ENCODE data around the gene CWC25. TPM values are rescaled to one million over a fixed set of nuclear protein-coding genes. Genes with fewer than 3 reads are reported as not detected.

The CWC25 gene
- total RNA-seq, 6 experiments from 2014 or later = 6.8 to 13.1 (median 9.2) TPM

DNA sequence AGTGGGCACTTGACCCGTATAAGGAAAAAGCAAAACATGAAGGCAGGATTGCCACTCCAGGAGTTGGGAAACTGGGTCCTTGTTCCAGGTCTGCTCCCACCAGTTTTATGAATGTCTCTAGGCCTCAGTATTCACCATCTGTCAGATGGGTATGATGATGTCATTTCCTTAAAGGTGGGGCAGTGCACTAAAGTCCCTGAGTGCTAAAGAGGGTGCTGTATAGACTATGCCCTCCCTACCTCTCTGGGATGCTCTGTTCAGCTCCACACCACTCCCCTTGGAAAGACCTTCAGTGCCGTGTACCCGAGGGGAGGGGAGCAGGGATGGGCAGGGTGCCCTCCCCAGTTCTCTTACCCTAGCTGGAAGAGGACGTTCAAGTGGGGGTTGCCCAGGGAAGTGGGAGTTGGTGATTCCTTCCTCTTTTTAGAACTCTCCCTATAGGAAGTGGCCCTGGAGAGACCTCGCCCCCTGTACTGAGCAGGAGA, 46.9 kb upstream of the CWC25 start:
- Histone ChIP-seq H3K27me3 (no peaks in the 10 kb centered on the region), H3K27ac (peak overlapping the region; percentile 58 to 96 (median 93)), H3K4me1 (peaks cover 0 to 43% (median 19%) of the 10 kb centered on the region in 4 donors), H3K9me3 (no peaks in the 10 kb centered on the region), H3K36me3 (no peaks in the 10 kb centered on the region), H3K4me3 (peak overlapping the region; percentile 79 to 99 (median 94))
- DNase-seq = peak in 2 of 3 donors; percentile 27 to 54
- ATAC-seq = no peak
- WGBS (ENCODE audit: insufficient coverage, low coverage, low lambda C conversion rate, missing lambda C conversion rate) = 21% methylated on average over 2 of the region's 5 CpGs
- intact Hi-C loops (cut with DNase I) = loop anchor here in 1 of 2 donors (10.0 kb wide), 1 partner anchor 283 kb away; the partner anchor contains the start of gene PLXDC1
- TF ChIP-seq, protein P1, sequence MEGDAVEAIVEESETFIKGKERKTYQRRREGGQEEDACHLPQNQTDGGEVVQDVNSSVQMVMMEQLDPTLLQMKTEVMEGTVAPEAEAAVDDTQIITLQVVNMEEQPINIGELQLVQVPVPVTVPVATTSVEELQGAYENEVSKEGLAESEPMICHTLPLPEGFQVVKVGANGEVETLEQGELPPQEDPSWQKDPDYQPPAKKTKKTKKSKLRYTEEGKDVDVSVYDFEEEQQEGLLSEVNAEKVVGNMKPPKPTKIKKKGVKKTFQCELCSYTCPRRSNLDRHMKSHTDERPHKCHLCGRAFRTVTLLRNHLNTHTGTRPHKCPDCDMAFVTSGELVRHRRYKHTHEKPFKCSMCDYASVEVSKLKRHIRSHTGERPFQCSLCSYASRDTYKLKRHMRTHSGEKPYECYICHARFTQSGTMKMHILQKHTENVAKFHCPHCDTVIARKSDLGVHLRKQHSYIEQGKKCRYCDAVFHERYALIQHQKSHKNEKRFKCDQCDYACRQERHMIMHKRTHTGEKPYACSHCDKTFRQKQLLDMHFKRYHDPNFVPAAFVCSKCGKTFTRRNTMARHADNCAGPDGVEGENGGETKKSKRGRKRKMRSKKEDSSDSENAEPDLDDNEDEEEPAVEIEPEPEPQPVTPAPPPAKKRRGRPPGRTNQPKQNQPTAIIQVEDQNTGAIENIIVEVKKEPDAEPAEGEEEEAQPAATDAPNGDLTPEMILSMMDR (IDR thresholded peaks at IDR 0.05) = no peak
- no peak for TF ChIP-seq POLR2A (IDR thresholded peaks at IDR 0.05)

DNA sequence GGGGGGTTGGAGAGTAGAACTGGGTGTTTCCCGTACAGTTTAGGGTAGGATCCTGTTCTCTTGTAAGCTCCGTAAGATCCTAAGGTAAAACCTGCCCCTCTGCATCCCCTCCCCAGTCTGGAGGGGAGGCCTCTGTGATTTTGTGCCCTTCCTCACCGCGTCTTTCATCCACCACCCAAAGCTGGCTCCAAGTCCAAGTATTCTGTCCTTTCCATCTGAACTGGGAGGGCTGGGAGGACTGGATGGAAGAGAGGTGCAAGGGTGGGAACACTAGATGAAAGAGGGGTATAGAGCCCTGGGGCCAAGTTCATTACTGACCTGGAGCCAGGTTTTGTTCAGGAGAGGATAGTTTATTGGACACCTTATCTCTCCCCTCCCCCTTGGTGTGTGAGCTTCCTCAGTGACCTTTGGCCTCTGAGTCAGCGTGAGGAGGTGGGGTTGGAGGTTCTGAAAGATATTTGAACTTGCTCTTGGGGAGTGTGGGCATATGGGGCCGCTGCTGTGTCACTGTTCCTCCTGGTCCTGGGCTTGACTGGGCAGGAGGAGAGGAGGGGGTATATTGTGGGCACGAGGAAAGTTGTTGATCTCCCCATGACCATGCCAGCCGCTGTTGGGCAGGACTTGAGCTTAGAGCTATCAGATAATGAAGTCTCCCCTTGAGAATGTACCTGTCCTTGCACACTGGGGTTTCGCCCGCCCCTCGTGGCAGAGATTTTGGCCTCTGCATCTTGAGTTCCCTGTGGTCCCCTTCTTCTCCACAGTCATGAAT, 46.3 kb upstream of the CWC25 start:
- intact Hi-C loops (cut with DNase I) = loop anchor here in 1 of 2 donors (10.0 kb wide), 1 partner anchor 283 kb away; the partner anchor contains the start of gene PLXDC1
- no peaks in the 10 kb centered on the region for H3K27me3 ChIP-seq
- ATAC-seq (peak; percentile 53 to 68 (median 60)), DNase-seq (peak; percentile 86 to 88 (median 87))
- peak overlapping the region; percentile 67 to 96 (median 93) for H3K27ac ChIP-seq
- H3K4me1 ChIP-seq = peaks cover 0 to 41% (median 19%) of the 10 kb centered on the region in 4 donors
- H3K4me3 ChIP-seq = peak overlapping the region; percentile 79 to 99 (median 94)
- H3K36me3 ChIP-seq = no peaks in the 10 kb centered on the region
- TF ChIP-seq POLR2A (IDR thresholded peaks at IDR 0.05) = peak; percentile 62
- TF ChIP-seq, protein P1 (IDR thresholded peaks at IDR 0.05) = peak in 3 of 4 donors; percentile 14 to 41 (median 33)
- H3K9me3 ChIP-seq = no peaks in the 10 kb centered on the region
- 17% methylated on average over 9 of the region's 11 CpGs for WGBS (ENCODE audit: insufficient coverage, low coverage, low lambda C conversion rate, missing lambda C conversion rate)

DNA sequence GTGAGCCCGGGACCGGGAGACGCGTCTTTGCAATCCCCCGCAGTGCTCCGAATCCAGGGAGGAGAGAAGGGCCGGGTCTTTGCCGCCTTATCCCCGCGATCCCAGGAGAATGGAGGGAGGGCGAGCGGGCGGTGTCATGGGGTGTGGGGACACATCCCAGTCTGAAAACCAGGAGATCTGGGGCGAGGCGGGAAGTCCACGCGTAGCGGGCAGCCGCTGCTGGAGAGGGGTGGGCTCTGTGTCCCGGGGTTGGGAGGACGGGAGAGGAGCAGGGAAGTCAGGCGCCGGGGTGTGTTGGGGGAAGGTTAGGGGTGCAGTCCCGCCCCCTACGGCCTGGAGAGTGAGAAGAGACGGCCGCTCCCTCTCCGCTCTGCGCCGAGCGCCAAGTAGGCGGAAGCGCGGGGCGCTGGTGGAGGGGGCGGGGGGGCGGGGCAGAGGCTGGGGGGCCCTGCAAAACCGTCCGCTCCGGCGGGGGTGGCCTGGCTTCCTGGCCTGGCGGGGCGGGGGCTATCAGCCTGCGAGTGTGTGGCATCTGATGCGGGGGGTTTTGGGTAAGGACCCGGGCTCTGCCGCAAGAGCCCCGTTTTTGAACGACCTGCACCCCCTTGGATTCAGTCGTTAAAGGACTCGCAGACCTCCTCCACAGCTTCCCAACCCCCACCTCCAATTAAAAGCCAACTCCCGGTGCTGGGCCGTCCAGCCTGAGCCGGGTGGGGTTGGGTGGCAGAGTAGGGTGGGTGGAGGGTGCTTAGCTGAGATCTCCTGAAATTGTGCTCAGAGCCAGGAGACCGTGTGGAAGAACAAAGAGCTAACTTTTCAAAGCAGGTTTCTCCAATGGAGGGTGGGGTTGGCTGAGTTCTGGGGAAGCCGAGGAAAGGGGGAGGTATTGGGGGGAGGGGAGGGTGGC, 45.4 kb upstream of the CWC25 start:
- TF ChIP-seq, protein P1 (IDR thresholded peaks at IDR 0.05) = no peak
- peak; percentile 41 for TF ChIP-seq POLR2A (IDR thresholded peaks at IDR 0.05)
- Histone ChIP-seq H3K4me3 (peak overlapping the region; percentile 79 to 99 (median 94)), H3K4me1 (peaks cover 0 to 41% (median 19%) of the 10 kb centered on the region in 4 donors), H3K36me3 (no peaks in the 10 kb centered on the region), H3K27ac (peak overlapping the region; percentile 82 to 96 (median 93)), H3K9me3 (no peaks in the 10 kb centered on the region), H3K27me3 (no peaks in the 10 kb centered on the region)
- intact Hi-C loops (cut with DNase I) = loop anchor here in 1 of 2 donors (10.0 kb wide), 1 partner anchor 284 kb away; the partner anchor contains the start of gene PLXDC1
- DNase-seq (peak; percentile 81 to 86 (median 82)), ATAC-seq (peak; percentile 39 to 66 (median 50))
- WGBS (ENCODE audit: insufficient coverage, low coverage, low lambda C conversion rate, missing lambda C conversion rate) = under 1% methylated on average over 27 of the region's 56 CpGs

Data from right lobe of liver (tissue), 6 donors.